IPS DF 6.9 (cell line): ENCODE measurements around the gene TGFBR3L.
"Not testable (repeated sequence)": the region's sequence is repeated elsewhere in the genome, so short reads cannot be mapped to it uniquely, and the experiment has no call there.

Experiments
- DNase-seq: peaks from one replicate; pipeline ENCODE4 v3.0.0-alpha.2; 2013; ENCODE audit warnings: low read depth, low spot score
- H3K27ac ChIP-seq: one replicate; pipeline ENCODE4 v1.5.1; 2013; ENCODE audit warnings: low read length, control low read depth
- H3K27me3 ChIP-seq: 2 replicates; pipeline ENCODE4 v1.6.1; 2013; ENCODE audit warnings: mild to moderate bottlenecking, low read length; ENCODE audit not compliant: control insufficient read depth, insufficient read depth
- H3K36me3 ChIP-seq: 2 replicates; pipeline ENCODE4 v1.6.1; 2013; ENCODE audit warnings: low read length; ENCODE audit not compliant: control insufficient read depth, insufficient read depth
- H3K4me1 ChIP-seq: 2 replicates; pipeline ENCODE4 v1.6.1; 2013; ENCODE audit warnings: low read length; ENCODE audit not compliant: control insufficient read depth, insufficient read depth
- H3K4me3 ChIP-seq: 2 replicates; pipeline ENCODE4 v1.5.1; 2013; ENCODE audit warnings: mild to moderate bottlenecking, low read length
- H3K9me3 ChIP-seq: 2 replicates; pipeline ENCODE4 v1.6.1; 2013; ENCODE audit warnings: low read length, inconsistent platforms; ENCODE audit not compliant: control insufficient read depth, insufficient read depth
- WGBS: extraction: QIAGEN DNeasy Blood & Tissue Kit; methylation state at CpG from one replicate; pipeline ENCODE4 v1.1.7; 2013; ENCODE audit warnings: mixed read lengths, missing lambda C conversion rate; ENCODE audit not compliant: insufficient read length, insufficient coverage; 5-methylcytosine and 5-hydroxymethylcytosine counted together

Gene TGFBR3L

GRCh38 chr19:7924651-7925170 lies 10.1 kb downstream of the TGFBR3L start:
- no peak overlapping the region; the same call in 1 of the 2 replicates for H3K4me3 ChIP-seq
- no peak overlapping the region for H3K27ac ChIP-seq
- peaks cover 6% of the 10 kb centered on the region; the same call in 1 of the 2 replicates for H3K36me3 ChIP-seq
- H3K4me1 ChIP-seq = 0 out of 2 replicates have a peak, but pooled peaks cover 5% of the 10 kb centered on the region
- WGBS = no CpG with 5 or more reads among the region's 34 CpGs
- H3K9me3 ChIP-seq = no peaks in the 10 kb centered on the region
- no peaks in the 10 kb centered on the region for H3K27me3 ChIP-seq
- no peak for DNase-seq

GRCh38 chr19:7925171-7925851 lies 10.7 kb downstream of the TGFBR3L start:
- DNase-seq = no peak
- Histone ChIP-seq H3K4me3 (peak overlapping the region; percentile 50), H3K36me3 (peaks cover 6% of the 10 kb centered on the region; the same call in 1 of the 2 replicates), H3K9me3 (no peaks in the 10 kb centered on the region), H3K4me1 (0 out of 2 replicates have a peak, but pooled peaks cover 5% of the 10 kb centered on the region), H3K27me3 (no peaks in the 10 kb centered on the region), H3K27ac (no peak overlapping the region)
- WGBS = no CpG with 5 or more reads among the region's 98 CpGs

- H3K4me1 ChIP-seq = 0 out of 2 replicates have a peak, but pooled peaks cover 5% of the 10 kb centered on the region
- peak within 1 kb of the TSS; percentile 50 for H3K4me3 ChIP-seq
- H3K9me3 ChIP-seq = no peaks in the 10 kb centered on the region
- H3K27me3 ChIP-seq = no peaks in the 10 kb centered on the region
- H3K36me3 ChIP-seq = peaks cover 11% of the 10 kb centered on the region
- no CpG with 5 or more reads among the region's 65 CpGs for WGBS
- DNase-seq = no peak
- no peak within 1 kb of the TSS for H3K27ac ChIP-seq
Observed at GRCh38 chr19:7926021-7926726, 11.5 kb downstream of the TGFBR3L start, which contains the start of gene CTXN1. TSS of gene CTXN1 (minus strand) at chr19:7926135. CDS start at chr19:7925538, 597 bp downstream.

- WGBS = no CpG with 5 or more reads among the region's 32 CpGs
- H3K36me3 ChIP-seq = peaks cover 19% of the 10 kb centered on the region
Observed at GRCh38 chr19:7926727-7927604, 12.3 kb downstream of the TGFBR3L start.

GRCh38 chr19:7927605-7928333 lies 13.1 kb downstream of the TGFBR3L start:
- no CpG with 5 or more reads among the region's 23 CpGs for WGBS
- H3K36me3 ChIP-seq = peaks cover 24% of the 10 kb centered on the region
- DNase-seq = no peak
- H3K27me3 ChIP-seq = no peaks in the 10 kb centered on the region
- H3K27ac ChIP-seq = no peak overlapping the region
- 0 out of 2 replicates have a peak, but pooled peaks cover 5% of the 10 kb centered on the region for H3K4me1 ChIP-seq
- no peak overlapping the region for H3K4me3 ChIP-seq
- no peaks in the 10 kb centered on the region for H3K9me3 ChIP-seq

More at GRCh38 chr19:7926727-7927604, 12.3 kb downstream of the TGFBR3L start:
- Histone ChIP-seq H3K4me3 (no peak overlapping the region), H3K9me3 (no peaks in the 10 kb centered on the region), H3K27me3 (no peaks in the 10 kb centered on the region), H3K4me1 (0 out of 2 replicates have a peak, but pooled peaks cover 5% of the 10 kb centered on the region), H3K27ac (no peak overlapping the region)
- no peak for DNase-seq

- 0 out of 2 replicates have a peak, but pooled peaks cover 5% of the 10 kb centered on the region for H3K4me1 ChIP-seq
- peaks cover 30% of the 10 kb centered on the region for H3K36me3 ChIP-seq
- H3K9me3 ChIP-seq = no peaks in the 10 kb centered on the region
- no peak overlapping the region for H3K4me3 ChIP-seq
- no peak overlapping the region for H3K27ac ChIP-seq
- H3K27me3 ChIP-seq = no peaks in the 10 kb centered on the region
- DNase-seq = no peak
- no CpG with 5 or more reads among the region's 9 CpGs for WGBS
Observed at GRCh38 chr19:7928334-7928706, 13.7 kb downstream of the TGFBR3L start.

GRCh38 chr19:7928741-7929701 lies 14.4 kb downstream of the TGFBR3L start:
- 0 out of 2 replicates have a peak, but pooled peaks cover 5% of the 10 kb centered on the region for H3K4me1 ChIP-seq
- no peak for DNase-seq
- no peaks in the 10 kb centered on the region for H3K9me3 ChIP-seq
- H3K27ac ChIP-seq = no peak overlapping the region
- no CpG with 5 or more reads among the region's 24 CpGs for whole genome bisulfite sequencing
- H3K27me3 ChIP-seq = no peaks in the 10 kb centered on the region
- no peak overlapping the region for H3K4me3 ChIP-seq
- H3K36me3 ChIP-seq = peaks cover 37% of the 10 kb centered on the region

- no CpG with 5 or more reads among the region's 11 CpGs for WGBS
- not testable (repeated sequence) for H3K4me3 ChIP-seq, H3K4me1 ChIP-seq, H3K27ac ChIP-seq, H3K27me3 ChIP-seq, DNase-seq, H3K9me3 ChIP-seq
- peaks cover 43% of the 10 kb centered on the region for H3K36me3 ChIP-seq
Observed at GRCh38 chr19:7930030-7930429, 15.4 kb downstream of the TGFBR3L start.

GRCh38 chr19:7930765-7931164 lies 16.1 kb downstream of the TGFBR3L start:
- H3K9me3 ChIP-seq = no peaks in the 10 kb centered on the region
- no CpG with 5 or more reads among the region's 7 CpGs for WGBS
- H3K36me3 ChIP-seq = peaks cover 49% of the 10 kb centered on the region
- H3K27ac ChIP-seq = no peak overlapping the region
- no peaks in the 10 kb centered on the region for H3K27me3 ChIP-seq
- no peak overlapping the region for H3K4me3 ChIP-seq
- no peak for DNase-seq
- 0 out of 2 replicates have a peak, but pooled peaks cover 3% of the 10 kb centered on the region for H3K4me1 ChIP-seq
